ENCODE measurements around the gene SLC44A2.

SLC44A2 gene

DNA sequence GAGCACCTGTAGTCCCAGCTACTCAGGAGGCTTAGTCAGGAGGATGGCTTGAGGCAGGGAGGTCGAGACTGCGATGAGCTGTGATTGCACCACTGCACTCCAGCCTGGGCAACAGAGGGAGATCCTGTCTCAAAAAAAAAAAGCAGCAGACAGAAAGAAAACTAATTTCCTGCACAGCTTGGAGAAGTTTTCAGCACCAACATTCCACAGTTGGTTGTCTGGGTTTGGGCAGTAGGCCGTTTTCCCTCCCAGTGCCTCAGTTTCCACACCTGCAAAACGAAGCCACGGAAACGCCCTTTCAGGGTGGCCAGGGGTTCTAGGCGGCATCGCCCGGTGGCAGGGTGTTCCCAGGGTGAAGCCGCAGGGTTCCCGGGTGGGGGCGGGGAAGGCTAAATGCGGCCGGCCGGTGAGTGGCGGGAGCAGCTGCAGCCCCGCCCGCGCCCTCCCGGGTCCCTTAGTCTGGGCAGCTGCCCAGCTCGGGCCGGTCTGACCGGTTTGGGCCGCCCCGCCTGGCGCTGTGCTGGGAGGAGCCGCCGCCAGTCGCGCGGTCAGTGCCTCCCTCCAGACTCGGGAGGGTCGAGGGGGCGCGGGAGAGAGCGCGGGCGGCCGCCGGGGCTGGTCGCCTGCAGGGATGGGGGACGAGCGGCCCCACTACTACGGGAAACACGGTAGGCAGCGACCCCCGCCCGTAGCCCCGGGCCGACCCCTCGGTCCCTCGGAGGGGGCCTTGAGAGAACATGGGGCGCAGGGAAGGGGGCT lies at the start of gene SLC44A2:
TSS of gene SLC44A2 (plus strand) at position 551 of the 759 bp plus-strand sequence. CDS start at position 632, 81 bp downstream.
- intact Hi-C loops (cut with micrococcal nuclease), result no loop called here
- Mint-ChIP-seq H3K4me3 (peak within 1 kb of the TSS; percentile 32), H3K9me3 (no peaks in the 10 kb centered on the region), H3K27me3 (peaks cover 8% of the 10 kb centered on the region), H3K27ac (no peak within 1 kb of the TSS), H3K4me1 (ENCODE audit: low read depth) (peaks cover 9% of the 10 kb centered on the region), H3K36me3 (ENCODE audit: low read depth) (no peaks in the 10 kb centered on the region)

DNA sequence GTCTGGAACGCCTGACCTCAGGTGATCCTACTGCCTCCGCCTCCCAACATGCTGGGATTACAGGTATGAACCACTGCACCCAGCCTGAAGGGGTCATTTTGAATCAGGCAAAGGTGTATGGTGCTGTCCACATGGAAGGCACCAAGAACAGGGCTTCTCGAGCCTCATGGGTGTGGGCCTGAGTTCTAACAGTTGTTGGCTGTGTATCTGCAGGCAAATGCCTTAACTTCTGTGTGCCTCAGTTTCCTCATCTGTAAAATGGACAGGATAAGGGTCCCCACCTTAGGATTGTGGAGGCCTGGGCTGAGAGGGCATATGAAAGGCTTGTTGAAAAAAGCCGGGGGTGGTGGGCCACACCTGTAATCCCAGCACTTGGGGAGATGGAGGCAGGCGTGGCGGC lies 47.4 kb upstream of the SLC44A2 start:
- Mint-ChIP-seq H3K4me1 (ENCODE audit: low read depth) (no peaks in the 10 kb centered on the region), H3K9me3 (no peaks in the 10 kb centered on the region), H3K36me3 (ENCODE audit: low read depth) (no peaks in the 10 kb centered on the region), H3K27ac (no peak overlapping the region), H3K4me3 (no peak overlapping the region), H3K27me3 (peaks cover under 1% of the 10 kb centered on the region)
- intact Hi-C loops (cut with micrococcal nuclease), result loop anchor here (10.0 kb wide), 1 partner anchor 93 kb away; no protein-coding TSS in a partner anchor

DNA sequence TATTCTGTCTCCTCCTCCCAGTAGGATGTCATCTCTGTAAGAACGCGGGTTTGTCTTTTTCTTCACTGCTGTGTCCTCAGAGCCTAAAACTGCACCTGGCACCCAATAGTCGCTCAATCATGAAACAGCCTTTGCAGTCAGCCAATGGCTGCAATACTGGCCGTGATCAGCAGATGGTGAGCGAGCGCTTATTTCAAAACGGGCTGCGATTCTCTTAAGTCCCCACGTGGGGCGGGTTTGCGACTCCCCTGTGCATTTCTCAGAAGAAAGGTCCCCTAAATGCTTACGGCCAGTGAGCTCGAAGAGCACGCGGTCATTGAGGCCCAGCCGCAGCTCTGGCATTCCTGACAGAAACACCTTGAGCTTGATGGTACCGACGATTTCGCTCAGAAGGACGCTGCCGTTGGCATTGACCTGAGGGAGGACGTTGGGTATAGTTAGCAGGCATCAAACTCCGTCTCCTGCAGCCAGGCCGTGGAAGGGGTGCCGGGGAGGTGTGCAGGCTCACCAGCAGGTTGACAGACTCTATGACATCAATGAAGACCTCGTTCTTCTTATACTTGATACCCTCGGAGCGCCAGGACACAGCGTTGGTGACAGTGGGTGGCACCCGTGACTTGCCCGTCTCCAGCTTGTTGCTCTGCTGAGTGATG lies 44.2 kb upstream of the SLC44A2 start:
- Mint-ChIP-seq H3K9me3 (no peaks in the 10 kb centered on the region), H3K27me3 (peaks cover 6% of the 10 kb centered on the region), H3K27ac (no peak overlapping the region), H3K4me1 (ENCODE audit: low read depth) (no peaks in the 10 kb centered on the region), H3K4me3 (no peak overlapping the region), H3K36me3 (ENCODE audit: low read depth) (no peaks in the 10 kb centered on the region)
- intact Hi-C loops (cut with micrococcal nuclease), result loop anchor here (1.0 kb wide), 2 partner anchors 63 to 119 kb away; no protein-coding TSS in a partner anchor

- no peaks in the 10 kb centered on the region for H3K4me1 Mint-ChIP-seq (ENCODE audit: low read depth)
- intact Hi-C loops (cut with micrococcal nuclease), result no loop called here
These were observed 43.3 kb upstream of the SLC44A2 start for GRCh38 chr19:10582091-10582490.

DNA sequence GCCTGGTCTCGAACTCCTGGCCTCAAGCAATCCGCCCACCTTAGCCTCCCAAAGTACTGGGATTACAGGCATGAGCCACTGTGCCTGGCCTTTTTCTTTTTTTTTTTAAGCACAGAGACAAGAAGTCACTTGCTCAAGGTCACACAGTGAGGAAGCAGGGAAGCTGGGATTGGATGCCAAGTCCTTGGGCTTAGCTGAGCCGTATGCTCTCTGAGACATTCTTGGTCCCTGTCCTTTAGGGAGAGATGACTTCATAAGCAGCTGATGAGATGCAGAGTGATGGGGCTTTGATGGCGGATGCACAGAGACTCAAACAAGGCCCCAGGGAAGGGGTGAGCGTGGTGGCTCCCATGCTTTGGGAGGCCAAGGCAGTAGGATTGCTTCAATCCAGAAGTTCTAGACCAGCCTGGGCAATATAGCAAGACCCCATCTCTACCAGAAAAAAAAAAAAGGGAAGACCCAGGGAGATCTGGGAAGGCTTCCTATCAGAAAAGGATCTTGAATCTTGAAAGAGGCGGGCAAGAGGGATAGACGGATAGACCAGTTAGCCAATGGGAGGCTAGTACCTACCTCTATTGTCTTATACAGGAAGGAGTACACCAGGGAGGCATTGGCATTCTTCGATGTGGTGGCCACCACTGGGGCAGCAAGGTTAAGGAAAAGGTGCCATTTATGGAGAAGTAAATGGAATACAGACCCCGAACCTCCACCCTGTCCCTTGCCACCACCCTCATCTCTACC lies 42.1 kb upstream of the SLC44A2 start:
- no peaks in the 10 kb centered on the region for H3K9me3 Mint-ChIP-seq
- intact Hi-C loops (cut with micrococcal nuclease), result no loop called here
- H3K27me3 Mint-ChIP-seq, result peaks cover 22% of the 10 kb centered on the region
- no peaks in the 10 kb centered on the region for H3K36me3 Mint-ChIP-seq (ENCODE audit: low read depth)
- H3K4me1 Mint-ChIP-seq (ENCODE audit: low read depth), result no peaks in the 10 kb centered on the region
- no peak overlapping the region for H3K27ac Mint-ChIP-seq
- H3K4me3 Mint-ChIP-seq, result no peak overlapping the region

More at GRCh38 chr19:10582091-10582490, 43.3 kb upstream of the SLC44A2 start:
- Mint-ChIP-seq H3K4me3 (no peak overlapping the region), H3K36me3 (ENCODE audit: low read depth) (no peaks in the 10 kb centered on the region), H3K9me3 (no peaks in the 10 kb centered on the region), H3K27me3 (peaks cover 13% of the 10 kb centered on the region), H3K27ac (no peak overlapping the region)

DNA sequence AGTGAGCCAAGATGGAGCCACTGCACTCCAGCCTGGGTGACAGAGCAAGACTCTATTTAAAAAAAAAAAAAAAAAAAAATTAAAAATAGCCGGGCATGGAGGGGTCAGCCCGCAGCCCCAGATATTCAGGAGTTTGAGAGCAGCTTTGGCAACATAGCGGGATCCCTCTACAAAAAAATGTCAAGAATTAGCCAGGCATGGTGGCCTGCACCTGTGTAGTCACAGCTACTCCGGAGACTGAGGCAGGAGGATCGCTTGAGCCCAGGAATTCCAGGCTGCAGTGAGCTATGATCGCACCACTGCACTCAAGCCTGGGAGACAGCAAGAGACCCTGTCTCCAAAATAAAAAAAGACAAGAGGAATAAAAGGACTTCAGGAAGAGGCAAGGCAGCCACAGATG lies 39.0 kb upstream of the SLC44A2 start:
- Mint-ChIP-seq H3K27ac (no peak overlapping the region), H3K9me3 (no peaks in the 10 kb centered on the region), H3K4me3 (no peak overlapping the region)

GRCh38 chr19:10587022-10587838 lies 38.1 kb upstream of the SLC44A2 start, which contains the start of gene AP1M2:
AP1M2 (minus strand) TSS chr19:10587312; CDS start chr19:10587231, 81 bp downstream.
- intact Hi-C loops (cut with micrococcal nuclease), result no loop called here
- H3K27me3 Mint-ChIP-seq, result peaks cover 22% of the 10 kb centered on the region
- H3K4me1 Mint-ChIP-seq (ENCODE audit: low read depth), result no peaks in the 10 kb centered on the region
- no peak within 1 kb of the TSS for H3K4me3 Mint-ChIP-seq
- H3K27ac Mint-ChIP-seq, result no peak within 1 kb of the TSS
- no peaks in the 10 kb centered on the region for H3K36me3 Mint-ChIP-seq (ENCODE audit: low read depth)
- H3K9me3 Mint-ChIP-seq, result no peaks in the 10 kb centered on the region

More for the DNA sequence above, 39.0 kb upstream of the SLC44A2 start:
- intact Hi-C loops (cut with micrococcal nuclease), result no loop called here
- H3K36me3 Mint-ChIP-seq (ENCODE audit: low read depth), result no peaks in the 10 kb centered on the region
- peaks cover 22% of the 10 kb centered on the region for H3K27me3 Mint-ChIP-seq
- no peaks in the 10 kb centered on the region for H3K4me1 Mint-ChIP-seq (ENCODE audit: low read depth)

DNA sequence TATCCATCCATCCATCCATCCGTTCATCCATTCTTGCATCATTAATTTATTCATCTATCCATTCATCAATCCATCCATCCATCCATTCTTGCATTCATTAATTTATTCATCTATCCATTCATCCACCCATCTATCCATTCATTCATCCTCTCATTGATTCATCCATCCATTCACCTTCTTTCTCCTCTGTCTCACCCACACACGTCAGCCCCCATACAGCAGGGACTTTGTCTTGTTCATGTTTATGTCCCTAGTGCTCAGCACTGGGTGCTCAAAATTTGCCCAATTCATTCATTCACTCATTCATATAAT lies 37.6 kb upstream of the SLC44A2 start:
- Mint-ChIP-seq H3K4me3 (no peak overlapping the region), H3K27ac (no peak overlapping the region), H3K4me1 (ENCODE audit: low read depth) (no peaks in the 10 kb centered on the region), H3K36me3 (ENCODE audit: low read depth) (no peaks in the 10 kb centered on the region), H3K9me3 (no peaks in the 10 kb centered on the region), H3K27me3 (peaks cover 22% of the 10 kb centered on the region)
- intact Hi-C loops (cut with micrococcal nuclease), result no loop called here

DNA sequence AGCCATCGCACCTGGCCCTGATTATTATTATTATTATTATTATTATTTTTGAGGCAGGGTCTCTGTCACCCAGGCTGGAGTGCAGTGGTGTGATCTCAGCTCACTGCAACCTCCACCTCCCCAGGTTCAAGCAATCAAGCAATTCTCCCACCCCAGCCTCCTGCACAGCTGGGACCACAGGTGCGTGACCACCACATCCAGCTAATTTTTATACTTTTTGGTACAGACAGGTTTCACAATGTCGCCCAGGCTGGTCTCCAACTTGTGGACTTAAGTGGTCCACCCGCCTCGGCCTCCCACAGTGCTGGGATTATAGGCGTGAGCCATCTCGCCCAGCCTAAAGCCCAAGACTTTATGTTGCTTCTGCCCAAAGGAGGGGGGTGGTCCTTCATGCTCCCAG lies 32.2 kb upstream of the SLC44A2 start:
- Mint-ChIP-seq H3K4me1 (ENCODE audit: low read depth) (peaks cover 41% of the 10 kb centered on the region), H3K27me3 (no peaks in the 10 kb centered on the region), H3K36me3 (ENCODE audit: low read depth) (no peaks in the 10 kb centered on the region), H3K27ac (no peak overlapping the region), H3K4me3 (no peak overlapping the region), H3K9me3 (no peaks in the 10 kb centered on the region)
- intact Hi-C loops (cut with micrococcal nuclease), result no loop called here

DNA sequence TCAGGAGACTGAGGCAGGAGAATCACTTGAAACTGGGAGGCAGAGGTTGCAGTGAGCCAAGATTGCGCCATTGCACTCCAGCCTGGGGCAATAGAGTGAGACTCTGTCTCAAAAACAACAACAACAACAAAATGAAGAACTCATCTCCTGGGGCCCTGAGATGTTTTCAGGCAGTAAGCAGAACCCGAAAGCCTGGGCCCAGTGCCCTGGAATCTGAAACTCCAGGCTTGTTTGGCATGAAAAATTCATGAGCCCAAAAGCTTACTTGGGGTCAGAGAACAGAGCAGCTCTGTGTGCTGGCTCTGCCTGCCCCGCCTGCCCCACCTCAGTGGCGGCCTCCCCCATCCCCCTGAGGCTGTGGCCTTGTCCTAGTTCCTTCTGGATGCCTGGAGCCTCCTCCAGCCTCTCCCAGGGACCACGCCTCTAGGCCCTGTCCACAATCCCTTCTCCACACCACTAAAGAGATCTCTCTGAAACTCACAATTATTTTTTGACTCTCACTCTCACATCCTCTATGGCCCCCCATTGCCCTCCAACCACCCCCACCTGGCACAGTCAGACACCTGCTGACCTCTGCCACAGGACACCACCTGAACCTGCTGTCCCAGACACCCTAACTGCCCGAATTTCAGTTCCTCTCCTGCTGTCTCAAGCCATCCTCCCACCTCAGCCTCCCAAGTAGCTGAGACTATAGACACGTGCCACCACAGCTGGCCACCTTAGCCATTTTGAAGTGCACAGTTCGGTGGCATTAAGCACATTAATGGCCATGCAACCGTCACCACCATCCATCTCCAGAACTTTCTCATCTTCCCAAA lies 31.3 kb upstream of the SLC44A2 start:
- no peaks in the 10 kb centered on the region for H3K27me3 Mint-ChIP-seq
- H3K4me1 Mint-ChIP-seq (ENCODE audit: low read depth), result peaks cover 41% of the 10 kb centered on the region
- H3K27ac Mint-ChIP-seq, result peak overlapping the region; percentile 82
- no peaks in the 10 kb centered on the region for H3K9me3 Mint-ChIP-seq
- H3K36me3 Mint-ChIP-seq (ENCODE audit: low read depth), result no peaks in the 10 kb centered on the region
- H3K4me3 Mint-ChIP-seq, result no peak overlapping the region
- intact Hi-C loops (cut with micrococcal nuclease), result no loop called here

- Mint-ChIP-seq H3K36me3 (ENCODE audit: low read depth) (no peaks in the 10 kb centered on the region), H3K9me3 (no peaks in the 10 kb centered on the region), H3K4me1 (ENCODE audit: low read depth) (peaks cover 45% of the 10 kb centered on the region), H3K27me3 (peaks cover 12% of the 10 kb centered on the region), H3K4me3 (no peak overlapping the region), H3K27ac (no peak overlapping the region)
- intact Hi-C loops (cut with micrococcal nuclease), result no loop called here
These were observed 25.2 kb upstream of the SLC44A2 start for GRCh38 chr19:10600149-10600548.

DNA sequence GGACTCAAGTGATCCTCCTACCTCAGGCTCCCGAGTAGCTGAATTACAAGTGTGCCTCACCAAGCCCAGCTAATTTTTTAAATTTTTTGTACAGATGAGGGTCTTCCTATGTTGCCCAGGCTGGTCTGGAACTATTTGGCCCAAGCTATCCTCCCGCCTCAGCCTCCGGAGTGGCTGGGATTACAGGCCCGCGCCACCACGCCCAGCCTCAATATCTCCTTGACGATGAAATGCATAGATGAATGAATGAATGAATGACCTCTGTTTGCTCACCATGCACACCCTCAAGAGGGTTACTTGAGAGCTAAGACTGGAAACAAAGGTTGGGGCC lies 23.4 kb upstream of the SLC44A2 start:
- Mint-ChIP-seq H3K9me3 (no peaks in the 10 kb centered on the region), H3K27ac (no peak overlapping the region), H3K36me3 (ENCODE audit: low read depth) (no peaks in the 10 kb centered on the region), H3K27me3 (peaks cover 12% of the 10 kb centered on the region), H3K4me1 (ENCODE audit: low read depth) (peaks cover 28% of the 10 kb centered on the region), H3K4me3 (peak overlapping the region; percentile 52)
- intact Hi-C loops (cut with micrococcal nuclease), result no loop called here

Data from dendritic cell treated with granulocyte-macrophage colony-stimulating factor and Interleukin-4, amounts not matched to agents 40 ng/mL and 50 ng/mL, for 4 days (primary cell).